Pons (tissue), 1 donor: ENCODE measurements around the gene FAM9B.
"Not testable (repeated sequence)": the region's sequence is repeated elsewhere in the genome, so short reads cannot be mapped to it uniquely, and the experiment has no call there.

Experiments used
- DNase-seq: peaks from one replicate; pipeline ENCODE4 v3.0.0-alpha.2; 2016; ENCODE audit warnings: low spot score

Gene FAM9B

GRCh38 chrX:9033989-9034388 lies at the start of gene FAM9B:
FAM9B (minus strand) TSS chrX:9034127; CDS start chrX:9032986, 1,141 bp downstream.
- DNase-seq = no peak

GRCh38 chrX:9081271-9081670 lies 47.3 kb upstream of the FAM9B start:
- no peak for DNase-seq

GRCh38 chrX:9074326-9074725 lies 40.4 kb upstream of the FAM9B start:
- DNase-seq = no peak

GRCh38 chrX:9072281-9072680 lies 38.4 kb upstream of the FAM9B start:
- no peak for DNase-seq

- peak; percentile 1 for DNase-seq
Observed at GRCh38 chrX:9071031-9071650, 37.2 kb upstream of the FAM9B start.

GRCh38 chrX:9069573-9069972 lies 35.6 kb upstream of the FAM9B start:
- no peak for DNase-seq

GRCh38 chrX:9064694-9065093 lies 30.8 kb upstream of the FAM9B start:
- DNase-seq = no peak

GRCh38 chrX:9062641-9063040 lies 28.7 kb upstream of the FAM9B start:
- DNase-seq = peak; percentile 1

- peak; percentile 29 for DNase-seq
Observed at GRCh38 chrX:9055354-9055753, 21.4 kb upstream of the FAM9B start.

GRCh38 chrX:9052081-9052480 lies 18.2 kb upstream of the FAM9B start:
- no peak for DNase-seq

GRCh38 chrX:9050331-9050730 lies 16.4 kb upstream of the FAM9B start:
- no peak for DNase-seq

- DNase-seq = no peak
Observed at GRCh38 chrX:9048801-9049200, 14.9 kb upstream of the FAM9B start.

- DNase-seq = no peak
Observed at GRCh38 chrX:9038244-9038643, 4.3 kb upstream of the FAM9B start.

GRCh38 chrX:9037296-9037695 lies 3.4 kb upstream of the FAM9B start:
- DNase-seq = no peak

GRCh38 chrX:9033586-9033985 lies 341 bp downstream of the FAM9B start:
- DNase-seq = no peak

GRCh38 chrX:9033179-9033578 lies 748 bp downstream of the FAM9B start:
- no peak for DNase-seq

GRCh38 chrX:9023293-9023692 lies 10.6 kb downstream of the FAM9B start:
- DNase-seq = no peak

- no peak for DNase-seq
Observed at GRCh38 chrX:9019151-9019550, 14.8 kb downstream of the FAM9B start.

GRCh38 chrX:9018332-9018731 lies 15.6 kb downstream of the FAM9B start:
- not testable (repeated sequence) for DNase-seq

- peak; percentile 1 for DNase-seq
Observed at GRCh38 chrX:9003041-9003440, 30.9 kb downstream of the FAM9B start.

GRCh38 chrX:8988446-8988845 lies 45.5 kb downstream of the FAM9B start:
- no peak for DNase-seq

- DNase-seq = no peak
Observed at GRCh38 chrX:8987672-8988250, 46.2 kb downstream of the FAM9B start.

GRCh38 chrX:8984231-8984630 lies 49.7 kb downstream of the FAM9B start:
- no peak for DNase-seq

GRCh38 chrX:8981723-8982122 lies 52.2 kb downstream of the FAM9B start:
- no peak for DNase-seq
